ENCODE data around the gene SMC6.

SMC6 gene

DNA sequence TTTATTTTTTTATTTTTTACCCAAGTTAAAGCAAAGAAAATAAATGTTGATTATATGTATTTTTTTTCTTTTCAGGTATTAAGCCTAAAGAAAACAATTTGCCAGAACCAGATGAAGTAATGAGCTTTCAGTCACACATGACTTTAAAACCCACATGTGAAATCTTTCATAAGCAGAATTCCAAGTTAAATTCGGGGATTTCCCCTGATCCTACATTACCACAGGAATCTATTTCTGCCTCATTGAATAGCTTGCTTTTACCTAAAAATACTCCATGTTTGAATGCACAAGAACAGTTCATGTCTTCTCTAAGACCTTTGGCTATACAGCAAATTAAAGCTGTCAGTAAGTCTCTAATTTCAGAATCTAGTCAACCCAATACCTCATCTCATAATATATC is 26.9 kb upstream of the SMC6 start:
- no peak for DNase-seq
- TF ChIP-seq, protein P1, sequence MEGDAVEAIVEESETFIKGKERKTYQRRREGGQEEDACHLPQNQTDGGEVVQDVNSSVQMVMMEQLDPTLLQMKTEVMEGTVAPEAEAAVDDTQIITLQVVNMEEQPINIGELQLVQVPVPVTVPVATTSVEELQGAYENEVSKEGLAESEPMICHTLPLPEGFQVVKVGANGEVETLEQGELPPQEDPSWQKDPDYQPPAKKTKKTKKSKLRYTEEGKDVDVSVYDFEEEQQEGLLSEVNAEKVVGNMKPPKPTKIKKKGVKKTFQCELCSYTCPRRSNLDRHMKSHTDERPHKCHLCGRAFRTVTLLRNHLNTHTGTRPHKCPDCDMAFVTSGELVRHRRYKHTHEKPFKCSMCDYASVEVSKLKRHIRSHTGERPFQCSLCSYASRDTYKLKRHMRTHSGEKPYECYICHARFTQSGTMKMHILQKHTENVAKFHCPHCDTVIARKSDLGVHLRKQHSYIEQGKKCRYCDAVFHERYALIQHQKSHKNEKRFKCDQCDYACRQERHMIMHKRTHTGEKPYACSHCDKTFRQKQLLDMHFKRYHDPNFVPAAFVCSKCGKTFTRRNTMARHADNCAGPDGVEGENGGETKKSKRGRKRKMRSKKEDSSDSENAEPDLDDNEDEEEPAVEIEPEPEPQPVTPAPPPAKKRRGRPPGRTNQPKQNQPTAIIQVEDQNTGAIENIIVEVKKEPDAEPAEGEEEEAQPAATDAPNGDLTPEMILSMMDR (IDR thresholded peaks at IDR 0.05) = no peak
- H3K36me3 ChIP-seq = peaks cover 0 to 12% (median 11%) of the 10 kb centered on the region in 3 donors
- H3K27me3 ChIP-seq = no peaks in the 10 kb centered on the region
- no peak overlapping the region for H3K4me3 ChIP-seq
- no peaks in the 10 kb centered on the region for H3K9me3 ChIP-seq
- H3K27ac ChIP-seq = no peak overlapping the region
- intact Hi-C loops (cut with DNase I; ENCODE audit: low total_unique reads) = no loop called here
- no peaks in the 10 kb centered on the region for H3K4me1 ChIP-seq

DNA sequence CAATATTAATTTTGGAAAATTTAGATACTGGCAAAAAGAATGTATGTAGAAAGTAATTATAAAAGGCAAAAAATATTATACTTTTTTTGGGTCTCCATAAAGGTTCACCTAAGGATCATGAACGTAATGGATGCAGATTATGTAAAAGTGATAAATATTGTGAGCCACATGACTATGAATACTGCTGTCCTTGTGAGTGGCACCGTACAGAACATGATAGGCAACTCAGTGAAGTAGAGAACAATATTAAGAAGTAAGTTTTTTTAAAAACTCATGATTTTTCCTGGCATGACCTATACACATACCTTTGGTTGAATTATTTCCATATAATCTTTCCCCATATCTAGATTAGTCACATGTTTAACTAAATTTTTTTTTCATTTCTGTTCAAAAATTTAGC is 18.9 kb upstream of the SMC6 start:
- no peaks in the 10 kb centered on the region for H3K27me3 ChIP-seq
- intact Hi-C loops (cut with DNase I; ENCODE audit: low total_unique reads) = no loop called here
- peaks cover 0 to 2% (median 0%) of the 10 kb centered on the region in 3 donors for H3K36me3 ChIP-seq
- no peak for DNase-seq
- no peak overlapping the region for H3K4me3 ChIP-seq
- H3K4me1 ChIP-seq = no peaks in the 10 kb centered on the region
- H3K27ac ChIP-seq = no peak overlapping the region
- TF ChIP-seq, protein P1 (IDR thresholded peaks at IDR 0.05) = no peak
- H3K9me3 ChIP-seq = no peaks in the 10 kb centered on the region

DNA sequence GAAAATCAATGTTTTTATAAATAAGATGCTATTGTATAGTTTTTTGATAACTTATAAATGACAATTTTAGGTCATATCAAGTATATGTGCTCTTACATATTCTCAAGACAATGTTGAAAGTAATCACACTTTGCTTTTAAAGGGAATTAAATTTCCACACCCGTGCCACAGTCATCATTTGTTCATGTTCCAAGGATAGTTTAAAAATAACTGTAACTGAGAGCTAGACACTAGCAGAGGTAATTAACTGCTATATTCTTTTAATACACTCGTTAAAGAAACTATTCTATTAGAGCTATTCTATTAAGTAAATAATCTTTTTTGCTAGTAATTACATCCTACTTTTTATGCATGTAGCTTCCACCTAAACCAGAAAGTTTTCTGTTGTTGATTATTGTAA is 18.3 kb upstream of the SMC6 start:
- Histone ChIP-seq H3K4me1 (no peaks in the 10 kb centered on the region), H3K27me3 (no peaks in the 10 kb centered on the region), H3K4me3 (no peak overlapping the region), H3K36me3 (peaks cover 0 to 4% (median 0%) of the 10 kb centered on the region in 3 donors), H3K27ac (no peak overlapping the region), H3K9me3 (no peaks in the 10 kb centered on the region)
- TF ChIP-seq, protein P1 (IDR thresholded peaks at IDR 0.05) = no peak
- intact Hi-C loops (cut with DNase I; ENCODE audit: low total_unique reads) = no loop called here
- DNase-seq = no peak

DNA sequence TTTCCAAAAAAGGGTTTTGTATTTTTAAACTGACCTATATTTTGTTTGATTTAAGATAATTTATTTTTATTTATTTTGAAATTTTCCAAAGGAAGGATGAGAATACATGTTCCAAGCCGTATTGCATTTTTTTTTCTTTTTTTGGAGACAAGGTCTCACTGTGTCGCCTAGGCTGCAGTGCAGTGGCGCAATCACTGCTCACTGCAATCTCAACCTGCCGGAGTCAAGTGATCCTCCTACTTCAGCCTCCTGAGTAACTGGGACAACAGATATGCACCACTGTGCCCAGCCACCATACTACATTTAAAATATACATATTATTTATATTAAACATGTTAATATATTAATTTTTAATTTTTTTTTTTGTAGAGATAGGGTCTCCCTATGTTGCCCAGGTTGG is 15.3 kb upstream of the SMC6 start:
- Histone ChIP-seq H3K36me3 (peaks cover 0 to 4% (median 0%) of the 10 kb centered on the region in 3 donors), H3K27me3 (no peaks in the 10 kb centered on the region), H3K27ac (no peak overlapping the region), H3K9me3 (no peaks in the 10 kb centered on the region), H3K4me3 (no peak overlapping the region), H3K4me1 (no peaks in the 10 kb centered on the region)
- TF ChIP-seq, protein P1 (IDR thresholded peaks at IDR 0.05) = no peak
- intact Hi-C loops (cut with DNase I; ENCODE audit: low total_unique reads) = no loop called here
- no peak for DNase-seq

DNA sequence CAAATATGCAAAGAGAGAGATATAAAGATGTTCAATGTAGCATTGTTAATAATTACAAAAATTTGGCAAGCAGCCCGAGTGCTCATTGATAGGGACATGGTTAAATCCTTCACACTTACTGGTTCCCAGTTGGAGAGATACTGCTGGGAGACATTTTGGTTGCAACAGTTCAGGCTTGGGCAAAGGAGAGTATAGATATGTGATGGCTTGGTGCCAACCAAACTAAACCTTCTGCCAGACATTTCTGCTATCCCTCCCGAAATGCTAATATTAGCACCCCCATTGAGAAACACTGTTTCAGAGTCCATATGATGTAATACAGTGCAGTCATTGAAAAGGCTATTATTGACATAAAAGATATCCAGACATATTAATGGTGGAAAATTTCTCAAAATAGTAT is 11.8 kb upstream of the SMC6 start:
- no peak overlapping the region for H3K27ac ChIP-seq
- no peak for DNase-seq
- H3K9me3 ChIP-seq = no peaks in the 10 kb centered on the region
- TF ChIP-seq, protein P1 (IDR thresholded peaks at IDR 0.05) = no peak
- peaks cover 0 to 4% (median 0%) of the 10 kb centered on the region in 3 donors for H3K36me3 ChIP-seq
- H3K27me3 ChIP-seq = no peaks in the 10 kb centered on the region
- intact Hi-C loops (cut with DNase I; ENCODE audit: low total_unique reads) = no loop called here
- no peaks in the 10 kb centered on the region for H3K4me1 ChIP-seq
- H3K4me3 ChIP-seq = no peak overlapping the region
